LNCaP clone FGC (cell line): ENCODE results near the gene MAST4.

ENCODE experiments used
- DNase-seq: peaks from one replicate; pipeline ENCODE4 v3.0.0-alpha.2; 2011; ENCODE audit warnings: low read depth
- H3K4me3 ChIP-seq: 2 replicates; pipeline ENCODE4 v1.5.1; 2011; ENCODE audit warnings: mild to moderate bottlenecking, low read depth, low read length, control low read depth
- TF ChIP-seq, protein P1 (sequence below): IDR thresholded peaks from 2 replicates; pipeline ENCODE4 v1.5.1; 2012; ENCODE audit warnings: mild to moderate bottlenecking; ENCODE audit not compliant: control insufficient read depth, insufficient read depth; ENCODE audit errors: extremely low read depth

Gene MAST4

DNA sequence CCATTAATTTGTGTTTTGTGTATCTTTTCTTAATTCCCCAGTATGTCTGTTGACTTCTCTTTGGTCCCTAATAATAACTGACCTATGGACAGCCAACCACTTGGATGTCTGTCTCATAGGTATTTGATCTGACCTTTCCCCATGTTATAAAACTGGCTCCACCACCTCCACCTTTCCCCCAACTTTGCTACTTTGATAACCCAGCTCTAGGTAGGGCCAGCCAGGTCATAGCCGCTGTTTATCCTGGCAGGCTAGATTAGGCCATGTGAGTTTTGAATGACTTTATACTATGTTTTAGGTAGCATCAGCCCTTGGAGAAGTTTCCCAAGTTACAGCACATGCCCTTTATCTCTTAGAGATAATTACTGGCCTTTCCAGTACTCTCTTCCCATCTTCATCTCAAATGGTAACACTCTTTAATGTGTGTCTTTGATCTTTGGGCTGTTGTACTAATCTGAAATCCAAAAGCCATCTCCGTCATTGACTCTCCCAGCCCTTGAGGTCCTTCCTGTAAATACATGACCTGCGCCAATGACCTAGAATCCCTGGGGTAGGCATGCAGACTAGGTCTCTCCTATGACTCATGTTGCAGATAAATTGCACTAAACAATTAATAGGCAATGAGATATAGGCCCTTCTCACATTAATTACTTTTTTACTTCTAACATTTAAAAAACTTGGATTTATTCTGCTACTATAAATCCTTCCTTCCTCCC lies 447.8 kb downstream of the MAST4 start:
- TF ChIP-seq, protein P1, sequence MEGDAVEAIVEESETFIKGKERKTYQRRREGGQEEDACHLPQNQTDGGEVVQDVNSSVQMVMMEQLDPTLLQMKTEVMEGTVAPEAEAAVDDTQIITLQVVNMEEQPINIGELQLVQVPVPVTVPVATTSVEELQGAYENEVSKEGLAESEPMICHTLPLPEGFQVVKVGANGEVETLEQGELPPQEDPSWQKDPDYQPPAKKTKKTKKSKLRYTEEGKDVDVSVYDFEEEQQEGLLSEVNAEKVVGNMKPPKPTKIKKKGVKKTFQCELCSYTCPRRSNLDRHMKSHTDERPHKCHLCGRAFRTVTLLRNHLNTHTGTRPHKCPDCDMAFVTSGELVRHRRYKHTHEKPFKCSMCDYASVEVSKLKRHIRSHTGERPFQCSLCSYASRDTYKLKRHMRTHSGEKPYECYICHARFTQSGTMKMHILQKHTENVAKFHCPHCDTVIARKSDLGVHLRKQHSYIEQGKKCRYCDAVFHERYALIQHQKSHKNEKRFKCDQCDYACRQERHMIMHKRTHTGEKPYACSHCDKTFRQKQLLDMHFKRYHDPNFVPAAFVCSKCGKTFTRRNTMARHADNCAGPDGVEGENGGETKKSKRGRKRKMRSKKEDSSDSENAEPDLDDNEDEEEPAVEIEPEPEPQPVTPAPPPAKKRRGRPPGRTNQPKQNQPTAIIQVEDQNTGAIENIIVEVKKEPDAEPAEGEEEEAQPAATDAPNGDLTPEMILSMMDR, result no peak
- no peak overlapping the region for H3K4me3 ChIP-seq

DNA sequence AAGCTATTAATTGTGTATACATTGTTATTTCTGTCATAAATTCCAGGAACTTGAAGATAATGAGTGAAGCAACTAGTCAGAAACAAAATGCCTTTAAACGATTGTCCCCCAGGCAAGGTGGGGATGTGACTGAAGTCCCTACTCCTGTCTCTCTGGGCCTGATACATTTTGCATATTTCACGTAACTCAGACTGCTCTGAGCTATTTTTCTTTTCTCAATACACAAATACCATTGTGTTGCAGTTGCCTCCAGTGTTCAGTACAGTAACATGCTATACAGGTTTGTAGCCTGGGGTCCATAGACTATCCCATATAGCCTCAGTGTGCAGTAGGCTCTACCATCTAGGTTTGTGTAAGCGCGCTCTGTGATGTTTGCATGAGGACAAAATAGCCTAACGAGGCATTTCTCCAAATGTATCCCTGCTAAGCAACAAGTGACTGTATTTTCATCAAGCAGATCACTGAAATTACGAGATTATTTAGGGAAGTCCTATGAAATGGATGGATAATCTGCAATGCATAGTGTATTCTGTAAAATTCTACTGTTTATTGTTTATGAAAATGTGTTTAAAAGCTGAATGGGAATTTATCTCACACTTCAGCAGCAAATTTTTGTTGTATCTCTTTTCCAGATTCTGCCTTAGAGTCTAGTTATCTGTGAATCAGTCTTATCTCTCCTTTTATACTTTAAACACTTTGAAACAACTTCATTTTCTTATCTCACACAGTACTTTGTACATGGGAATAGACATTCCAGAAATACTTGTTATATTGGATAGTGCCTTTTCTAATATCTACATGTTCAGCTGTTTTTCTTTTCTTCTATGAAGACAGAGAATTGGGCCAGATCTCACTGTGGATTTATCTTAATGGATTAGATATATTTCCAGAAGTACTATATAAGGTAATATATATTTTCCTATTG lies 449.9 kb downstream of the MAST4 start:
- H3K4me3 ChIP-seq, result no peak overlapping the region
- DNase-seq, result no peak
- TF ChIP-seq, protein P1, result no peak

More for the DNA sequence above, 447.8 kb downstream of the MAST4 start:
- DNase-seq, result no peak

DNA sequence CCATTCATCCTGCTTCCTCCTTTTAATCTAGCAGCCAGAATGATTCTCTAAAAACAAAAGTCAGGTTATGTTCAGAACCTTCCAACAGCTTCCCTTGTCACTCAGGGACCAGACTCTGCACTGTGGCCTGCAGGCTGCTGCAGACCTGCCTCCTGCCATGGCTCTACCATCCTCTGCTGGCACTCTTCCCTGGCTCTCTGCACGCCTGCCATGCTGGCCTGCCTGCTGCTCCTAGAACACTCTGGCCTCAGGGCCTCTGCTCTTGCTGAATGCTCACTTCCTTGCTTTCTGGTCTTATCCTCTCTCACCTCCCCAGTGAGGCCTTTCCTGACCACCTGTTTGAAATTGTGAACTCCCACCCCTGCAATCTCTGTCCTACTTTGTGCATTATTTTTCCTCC lies 451.0 kb downstream of the MAST4 start:
- DNase-seq, result peak; percentile 40
- no peak overlapping the region for H3K4me3 ChIP-seq
- TF ChIP-seq, protein P1, result no peak

DNA sequence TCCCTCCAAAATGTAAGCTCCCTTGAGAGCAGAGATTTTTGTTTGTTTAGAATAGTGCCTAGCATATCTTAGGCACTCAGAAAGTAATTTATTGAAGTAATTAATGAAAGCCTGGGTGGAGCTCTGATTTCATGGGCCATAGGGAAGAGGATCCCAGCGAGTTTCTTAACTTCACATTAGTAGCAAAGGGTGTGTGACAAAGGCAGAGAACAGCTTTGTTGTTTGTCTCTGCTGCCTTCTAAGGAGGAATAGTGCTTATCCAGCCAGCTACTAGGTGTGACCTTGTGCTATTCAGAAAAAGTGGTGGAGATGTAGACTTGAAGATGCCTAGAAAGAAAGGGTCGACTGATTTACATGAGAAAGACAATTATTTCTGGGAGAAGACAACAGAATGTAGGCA lies 451.4 kb downstream of the MAST4 start:
- TF ChIP-seq, protein P1, result no peak
- H3K4me3 ChIP-seq, result no peak overlapping the region
- DNase-seq, result no peak

DNA sequence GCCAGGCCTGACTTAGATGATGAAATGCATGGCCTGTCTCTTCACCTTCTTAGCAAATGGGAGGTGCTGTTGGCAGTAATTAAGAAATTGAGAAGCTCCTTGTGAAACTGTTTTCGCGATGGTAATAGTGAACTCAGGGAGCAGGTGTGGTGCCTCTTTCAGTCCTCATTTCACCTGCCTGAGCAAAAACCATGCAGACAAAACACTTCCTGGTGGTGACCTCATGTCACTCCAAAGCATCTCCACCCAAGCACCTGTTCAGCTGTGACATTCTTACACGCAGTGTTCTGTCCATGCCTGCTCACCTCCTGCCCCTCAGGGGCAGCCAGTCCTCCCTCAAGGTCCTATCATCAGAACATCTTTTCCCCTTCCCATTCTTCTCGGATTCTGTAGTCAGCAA lies 453.9 kb downstream of the MAST4 start:
- H3K4me3 ChIP-seq, result no peak overlapping the region
- TF ChIP-seq, protein P1, result no peak
- DNase-seq, result no peak

DNA sequence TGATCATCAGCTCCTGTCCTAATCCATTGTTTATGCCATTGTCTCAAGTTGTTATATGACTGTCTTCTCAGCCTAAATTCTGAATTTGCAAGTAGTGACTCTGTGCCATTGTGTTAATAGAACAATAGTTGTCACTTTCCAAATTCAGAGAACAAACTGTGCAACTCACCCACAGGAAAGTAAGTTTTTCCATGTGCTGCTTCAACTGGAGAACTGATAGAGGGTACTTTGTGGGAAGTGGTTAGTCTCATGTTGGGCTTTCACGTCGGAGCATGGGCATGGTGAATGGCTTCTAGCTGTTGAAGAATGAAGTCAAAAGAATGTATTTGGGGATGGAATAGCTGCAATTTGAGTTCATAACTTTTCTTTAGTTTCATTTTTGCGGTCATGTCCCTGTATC lies 454.4 kb downstream of the MAST4 start:
- no peak for DNase-seq
- TF ChIP-seq, protein P1, result no peak
- no peak overlapping the region for H3K4me3 ChIP-seq

DNA sequence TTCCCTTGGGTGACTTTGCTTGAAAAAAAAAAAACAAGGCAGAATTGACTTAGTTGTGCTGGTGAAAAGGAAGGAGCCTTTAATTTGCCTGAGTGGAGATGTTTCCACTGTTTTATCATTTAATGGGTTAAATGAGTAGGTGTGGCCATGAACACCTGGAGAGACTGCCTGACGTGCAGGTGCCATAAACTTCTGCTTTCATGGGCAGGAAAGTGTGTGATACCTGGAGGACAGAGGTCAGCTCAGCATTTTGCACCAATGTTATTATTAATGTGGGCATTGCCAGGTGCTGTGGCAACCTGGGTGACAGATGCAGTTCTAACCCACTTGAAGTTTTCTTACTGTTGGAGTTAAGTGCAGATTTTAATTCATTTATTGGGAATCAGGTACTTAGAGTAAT lies 455.0 kb downstream of the MAST4 start:
- TF ChIP-seq, protein P1, result no peak
- DNase-seq, result no peak
- no peak overlapping the region for H3K4me3 ChIP-seq
